ENCODE results near the gene FGF16.

GRCh38 chrX:77431227-77431626, 16.0 kb upstream of the FGF16 start:
- TF ChIP-seq CTCF (IDR thresholded peaks at IDR 0.05) = no peak
- TF ChIP-seq POLR2A (IDR thresholded peaks at IDR 0.05) = no peak
- no peak for TF ChIP-seq EP300 (IDR thresholded peaks at IDR 0.05)
- TF ChIP-seq POLR2AphosphoS5 (IDR thresholded peaks at IDR 0.05) = no peak

All from stomach (tissue), 4 donors.